ENCODE results near the gene BAIAP3. TPM values are rescaled to one million over a fixed set of nuclear protein-coding genes. Genes with fewer than 3 reads are reported as not detected.

BAIAP3 gene
- total RNA-seq, 6 experiments from 2014 or later, result 0.11 to 0.28 (median 0.16) TPM

DNA sequence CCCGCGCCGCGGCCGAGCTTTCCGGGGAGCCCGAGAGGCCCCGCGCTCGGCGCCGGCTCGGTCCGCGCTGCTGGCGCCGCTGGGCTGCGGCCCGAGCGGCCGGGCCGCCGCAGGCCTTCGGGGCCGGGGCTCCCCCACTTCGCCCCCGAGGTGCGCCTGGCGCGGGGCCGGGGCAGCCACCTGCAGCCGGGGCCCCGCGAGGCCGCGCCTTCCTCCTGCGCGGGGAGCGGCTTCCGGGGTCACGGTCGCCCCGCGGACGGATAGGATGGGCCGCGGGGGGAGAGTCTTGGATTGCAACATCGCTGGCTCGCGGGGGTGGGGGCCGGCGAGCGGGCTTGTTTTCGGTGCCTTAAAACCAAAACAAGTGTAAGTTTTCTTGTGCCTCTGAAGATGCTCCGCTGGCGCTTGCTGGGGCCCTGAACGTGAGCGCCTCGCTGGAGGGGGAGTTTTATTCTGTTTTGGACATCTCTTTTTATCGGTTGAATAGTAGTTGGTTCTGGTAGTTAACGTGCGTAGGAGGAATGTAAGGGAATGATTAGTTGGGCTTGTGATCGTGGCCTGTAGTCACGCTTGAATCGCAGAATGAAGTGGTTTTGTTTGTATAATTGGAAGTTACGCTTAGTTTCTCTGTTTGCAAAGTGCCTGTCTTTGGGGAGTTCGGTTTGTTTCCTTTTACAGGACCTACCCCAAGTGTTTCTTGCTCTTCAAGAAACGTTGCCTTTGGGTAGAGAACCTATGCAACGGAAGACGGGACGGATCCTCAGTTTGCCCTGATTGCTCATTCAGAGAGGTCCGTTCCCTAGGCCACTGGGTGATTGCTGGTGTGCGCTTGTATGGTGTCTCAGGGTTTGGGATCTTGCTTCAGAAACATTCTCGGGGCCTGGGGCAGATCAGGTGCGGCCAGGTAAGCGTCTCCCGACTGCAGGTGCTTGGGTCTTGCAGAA lies 23.3 kb upstream of the BAIAP3 start:
- Mint-ChIP-seq H3K27ac (peak overlapping the region; percentile 90), H3K36me3 (ENCODE audit: low read depth) (peaks cover 16% of the 10 kb centered on the region), H3K9me3 (no peaks in the 10 kb centered on the region), H3K4me1 (ENCODE audit: low read depth) (peaks cover 14% of the 10 kb centered on the region), H3K4me3 (peak overlapping the region; percentile 97), H3K27me3 (ENCODE audit: insufficient read depth) (peaks cover 2% of the 10 kb centered on the region; the same call in 1 of the 2 replicates)
- TF ChIP-seq, protein P1, sequence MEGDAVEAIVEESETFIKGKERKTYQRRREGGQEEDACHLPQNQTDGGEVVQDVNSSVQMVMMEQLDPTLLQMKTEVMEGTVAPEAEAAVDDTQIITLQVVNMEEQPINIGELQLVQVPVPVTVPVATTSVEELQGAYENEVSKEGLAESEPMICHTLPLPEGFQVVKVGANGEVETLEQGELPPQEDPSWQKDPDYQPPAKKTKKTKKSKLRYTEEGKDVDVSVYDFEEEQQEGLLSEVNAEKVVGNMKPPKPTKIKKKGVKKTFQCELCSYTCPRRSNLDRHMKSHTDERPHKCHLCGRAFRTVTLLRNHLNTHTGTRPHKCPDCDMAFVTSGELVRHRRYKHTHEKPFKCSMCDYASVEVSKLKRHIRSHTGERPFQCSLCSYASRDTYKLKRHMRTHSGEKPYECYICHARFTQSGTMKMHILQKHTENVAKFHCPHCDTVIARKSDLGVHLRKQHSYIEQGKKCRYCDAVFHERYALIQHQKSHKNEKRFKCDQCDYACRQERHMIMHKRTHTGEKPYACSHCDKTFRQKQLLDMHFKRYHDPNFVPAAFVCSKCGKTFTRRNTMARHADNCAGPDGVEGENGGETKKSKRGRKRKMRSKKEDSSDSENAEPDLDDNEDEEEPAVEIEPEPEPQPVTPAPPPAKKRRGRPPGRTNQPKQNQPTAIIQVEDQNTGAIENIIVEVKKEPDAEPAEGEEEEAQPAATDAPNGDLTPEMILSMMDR (IDR thresholded peaks at IDR 0.05), result no peak
- peak; percentile 39 for DNase-seq

DNA sequence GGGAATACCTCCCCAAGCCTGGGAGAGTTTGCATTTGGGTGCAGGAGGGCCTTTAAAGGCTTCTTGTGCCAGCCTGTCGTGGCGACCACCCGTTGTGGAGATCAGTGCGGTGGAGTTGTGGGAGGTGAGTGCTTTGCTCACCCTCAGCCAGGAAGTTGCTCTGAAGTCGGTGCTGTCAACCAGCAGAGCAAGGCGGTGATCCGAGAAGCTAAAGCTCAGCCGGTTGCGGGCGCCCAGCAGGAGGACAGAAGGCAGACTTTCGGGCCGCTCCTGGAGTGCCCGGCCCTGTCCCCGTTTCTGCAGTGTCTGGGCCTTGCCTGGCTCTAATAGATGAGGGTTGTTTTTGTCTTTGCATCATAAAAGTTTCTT lies 22.6 kb upstream of the BAIAP3 start:
- Mint-ChIP-seq H3K9me3 (no peaks in the 10 kb centered on the region), H3K27ac (peak overlapping the region; percentile 90), H3K4me3 (peak overlapping the region; percentile 97), H3K36me3 (ENCODE audit: low read depth) (peaks cover 16% of the 10 kb centered on the region), H3K27me3 (ENCODE audit: insufficient read depth) (peaks cover 2% of the 10 kb centered on the region; the same call in 1 of the 2 replicates), H3K4me1 (ENCODE audit: low read depth) (peaks cover 14% of the 10 kb centered on the region)
- peak; percentile 15 for DNase-seq
- TF ChIP-seq, protein P1 (IDR thresholded peaks at IDR 0.05), result no peak

DNA sequence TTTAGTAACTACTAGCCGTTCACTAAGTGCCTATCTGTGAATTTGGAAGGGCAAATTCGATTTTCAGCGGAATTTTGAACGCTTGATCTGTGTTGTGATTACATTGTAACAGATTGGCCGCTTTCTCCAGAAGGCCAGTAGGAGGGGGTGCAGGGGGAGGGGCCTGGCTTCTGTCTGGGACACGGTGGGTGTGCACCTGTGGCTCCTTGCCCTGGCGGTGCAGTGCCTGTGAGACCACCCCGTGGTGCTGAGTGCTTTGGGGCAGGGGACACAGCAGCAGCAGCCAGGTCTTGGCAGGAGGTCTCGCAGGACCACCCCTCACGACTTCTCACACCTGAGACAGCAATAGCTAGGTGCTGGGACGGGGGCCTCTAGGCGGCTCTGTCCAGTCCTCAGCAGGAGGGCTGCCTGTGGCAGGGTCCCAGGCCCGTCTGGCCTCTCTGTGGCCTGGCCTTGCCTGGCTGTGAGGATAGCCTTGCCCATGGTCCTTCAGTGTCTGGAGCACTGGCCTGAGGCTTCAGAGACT lies 22.2 kb upstream of the BAIAP3 start:
- peaks cover 18% of the 10 kb centered on the region for H3K36me3 Mint-ChIP-seq (ENCODE audit: low read depth)
- no peak for DNase-seq
- peaks cover 3% of the 10 kb centered on the region; the same call in 1 of the 2 replicates for H3K27me3 Mint-ChIP-seq (ENCODE audit: insufficient read depth)
- peaks cover 14% of the 10 kb centered on the region for H3K4me1 Mint-ChIP-seq (ENCODE audit: low read depth)
- no peaks in the 10 kb centered on the region for H3K9me3 Mint-ChIP-seq
- TF ChIP-seq, protein P1 (IDR thresholded peaks at IDR 0.05), result 0 out of 2 replicates have a peak, but pooled peaks have one; percentile 13
- peak overlapping the region; percentile 90 for H3K27ac Mint-ChIP-seq
- peak overlapping the region; percentile 97 for H3K4me3 Mint-ChIP-seq

DNA sequence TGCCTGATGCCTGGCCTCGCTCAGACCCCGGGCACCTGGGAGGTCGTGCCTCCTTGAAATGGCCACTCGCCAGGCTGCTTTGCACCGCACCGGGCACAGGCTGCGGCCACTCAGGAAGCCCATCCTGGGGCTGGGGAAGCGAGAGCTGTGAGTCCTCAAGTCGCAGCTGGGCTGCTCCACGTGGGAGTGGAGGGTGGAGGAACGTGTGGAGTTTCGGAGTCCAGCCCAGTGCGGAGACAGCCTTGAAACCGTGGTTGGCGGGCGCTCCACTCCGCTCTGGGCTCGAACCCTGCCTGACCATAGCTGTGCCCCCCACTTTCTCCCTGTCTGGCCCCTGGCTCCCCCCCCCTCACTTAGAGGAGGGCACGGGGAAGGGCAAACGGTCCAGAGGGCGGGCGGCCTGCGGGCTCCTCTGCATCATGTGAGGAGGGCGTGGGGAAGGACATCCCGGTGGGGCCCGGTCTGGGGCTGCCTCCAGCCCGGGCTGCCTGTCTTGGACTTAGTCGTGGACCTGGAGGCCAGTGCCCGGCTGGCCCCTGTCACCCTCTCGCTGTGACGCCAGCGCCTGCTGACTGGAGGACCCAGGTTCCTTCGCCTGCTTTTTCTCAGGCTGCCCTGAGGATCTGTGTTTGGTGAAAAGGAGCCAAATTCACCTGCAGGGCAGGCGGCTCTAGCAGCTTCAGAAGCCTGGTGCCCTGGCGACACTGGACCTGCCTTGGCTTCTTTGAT lies 21.5 kb upstream of the BAIAP3 start:
- Mint-ChIP-seq H3K27me3 (ENCODE audit: insufficient read depth) (peaks cover 4% of the 10 kb centered on the region; the same call in 1 of the 2 replicates), H3K36me3 (ENCODE audit: low read depth) (peaks cover 23% of the 10 kb centered on the region), H3K27ac (no peak overlapping the region), H3K9me3 (no peaks in the 10 kb centered on the region), H3K4me3 (peak overlapping the region; percentile 97), H3K4me1 (ENCODE audit: low read depth) (peaks cover 14% of the 10 kb centered on the region)
- TF ChIP-seq, protein P1 (IDR thresholded peaks at IDR 0.05), result no peak
- no peak for DNase-seq

DNA sequence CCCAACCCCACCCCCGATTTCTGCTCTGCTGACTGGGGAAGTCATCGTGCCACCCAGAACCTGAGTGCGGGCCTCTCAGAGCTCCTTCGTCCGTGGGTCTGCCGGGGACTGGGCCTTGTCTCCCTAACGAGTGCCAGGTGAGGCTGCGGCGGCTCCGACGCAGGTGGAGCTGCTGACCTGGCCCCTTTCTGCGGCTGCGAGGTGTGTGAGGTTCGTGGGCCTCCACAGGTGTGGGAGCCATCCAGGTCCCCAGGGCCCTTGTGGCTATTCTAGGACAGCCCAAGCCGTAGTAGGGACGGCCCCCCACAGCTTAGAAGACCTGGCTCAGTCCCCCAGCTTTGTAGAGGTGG lies 21.0 kb upstream of the BAIAP3 start:
- no peak overlapping the region for H3K27ac Mint-ChIP-seq
- peak overlapping the region; percentile 97 for H3K4me3 Mint-ChIP-seq
- H3K4me1 Mint-ChIP-seq (ENCODE audit: low read depth), result peaks cover 14% of the 10 kb centered on the region
- DNase-seq, result no peak
- H3K36me3 Mint-ChIP-seq (ENCODE audit: low read depth), result peaks cover 23% of the 10 kb centered on the region
- TF ChIP-seq, protein P1 (IDR thresholded peaks at IDR 0.05), result no peak
- no peaks in the 10 kb centered on the region for H3K9me3 Mint-ChIP-seq
- peaks cover 4% of the 10 kb centered on the region; the same call in 1 of the 2 replicates for H3K27me3 Mint-ChIP-seq (ENCODE audit: insufficient read depth)

All from HFFc6 (cell line).